Upper lobe of right lung (tissue), 1 donor: ENCODE results near the gene FLRT2. TPM values are rescaled to one million over a fixed set of nuclear protein-coding genes. Genes with fewer than 3 reads are reported as not detected.

Source experiments
- ATAC-seq: fragments of 200-7000 bp; cut with Tn5 transposase; one replicate; pipeline ENCODE4 v1.9.1; 2020; ENCODE audit warnings: mild to moderate bottlenecking, moderate library complexity
- DNase-seq: peaks from one replicate; pipeline ENCODE4 v3.0.0-alpha.2; 2020
- H3K27ac ChIP-seq: fragments of 200-600 bp; one replicate; pipeline ENCODE4 v1.8.0; 2022
- H3K27me3 ChIP-seq: fragments of 200-600 bp; one replicate; pipeline ENCODE4 v1.8.0; 2022; ENCODE audit warnings: mild to moderate bottlenecking
- H3K36me3 ChIP-seq: fragments of 200-600 bp; one replicate; pipeline ENCODE4 v1.8.0; 2022
- H3K4me1 ChIP-seq: fragments of 200-600 bp; one replicate; pipeline ENCODE4 v1.8.0; 2022
- H3K4me3 ChIP-seq: fragments of 200-600 bp; one replicate; pipeline ENCODE4 v1.8.0; 2022; ENCODE audit warnings: mild to moderate bottlenecking
- H3K9me3 ChIP-seq: fragments of 200-600 bp; one replicate; pipeline ENCODE4 v1.8.0; 2022
- CTCF ChIP-seq: fragments of 200-600 bp; IDR thresholded peaks from one replicate; pipeline ENCODE4 v1.8.0; 2022; ENCODE audit warnings: antibody characterized with exemption
- intact Hi-C: fragments of 100-400 bp; cut with DNase I; formaldehyde crosslinking; loops from one replicate; pipeline ENCODE4 v1.11.0; 2022
- total RNA-seq: library from RNA; stranded (reverse); fragmentation: NEBNext Ultra II Directional; extraction: Animal tissue kit (Norgen Biotek cat#: 25700); gene quantifications from one replicate; pipeline ENCODE4 v1.2.1, GENCODE V29; 2021
- donor health status: DM: no; HTN: yes; CAD: no; lungs with severe emphysema.

Gene FLRT2
- total RNA-seq, 1 donor from 2014 or later, result 13.3 TPM

GRCh38 chr14:85702997-85703396 lies 173.1 kb downstream of the FLRT2 start:
- Histone ChIP-seq H3K27me3 (no peaks in the 10 kb centered on the region), H3K4me3 (no peak overlapping the region), H3K27ac (no peak overlapping the region), H3K9me3 (no peaks in the 10 kb centered on the region), H3K36me3 (no peaks in the 10 kb centered on the region), H3K4me1 (no peaks in the 10 kb centered on the region)
- intact Hi-C loops, result no loop called here
- ATAC-seq, result no peak
- no peak for DNase-seq
- no peak for TF ChIP-seq CTCF
